Fibroblast of the aortic adventitia (primary cell): Measurements from ENCODE around the gene LRRC38. TPM values are rescaled to one million over a fixed set of nuclear protein-coding genes. Genes with fewer than 3 reads are reported as not detected.

Experiments
- DNase-seq: peaks from one replicate; pipeline ENCODE4 v3.0.0-alpha.2; 2010; ENCODE audit warnings: low read depth
- H3K4me3 ChIP-seq: 2 replicates; pipeline ENCODE4 v1.5.1; 2011; ENCODE audit warnings: low read depth, mild to moderate bottlenecking, control low read depth, low read length, moderate library complexity
- CTCF ChIP-seq: IDR thresholded peaks from 2 replicates; pipeline ENCODE4 v1.5.1; 2011; ENCODE audit warnings: mild to moderate bottlenecking, low read length, control low read depth, inconsistent platforms; ENCODE audit not compliant: insufficient read depth
- total RNA-seq: library from RNA; depleted of rRNA; stranded (reverse); fragments of >200 nt; gene quantifications from 2 replicates; pipeline ENCODE4 v1.2.3, GENCODE V29; 2012; ENCODE audit warnings: low replicate concordance

Gene LRRC38
- total RNA-seq, 1 donor = not detected

DNA sequence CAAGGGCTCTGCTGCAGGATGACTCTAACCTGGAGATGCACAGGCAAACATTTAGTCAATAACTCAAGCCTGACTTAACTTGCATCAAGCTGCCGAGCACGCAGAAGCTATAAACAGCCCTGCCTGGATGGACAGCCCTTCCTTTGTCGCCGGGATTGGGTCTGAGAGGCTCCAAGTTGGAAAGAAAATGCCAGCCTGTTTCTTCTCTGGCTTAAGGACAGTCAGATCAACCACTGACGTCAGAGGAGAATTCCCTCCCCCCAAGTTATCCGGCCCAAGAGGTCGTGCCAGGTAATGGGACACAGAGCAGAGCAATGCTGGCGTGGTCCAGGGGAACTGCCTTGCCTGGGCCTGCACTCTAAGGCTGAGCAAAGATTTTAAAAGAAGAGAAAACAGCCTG is 27.1 kb upstream of the LRRC38 start:
- no peak overlapping the region for H3K4me3 ChIP-seq
- no peak for DNase-seq
- no peak for TF ChIP-seq CTCF

DNA sequence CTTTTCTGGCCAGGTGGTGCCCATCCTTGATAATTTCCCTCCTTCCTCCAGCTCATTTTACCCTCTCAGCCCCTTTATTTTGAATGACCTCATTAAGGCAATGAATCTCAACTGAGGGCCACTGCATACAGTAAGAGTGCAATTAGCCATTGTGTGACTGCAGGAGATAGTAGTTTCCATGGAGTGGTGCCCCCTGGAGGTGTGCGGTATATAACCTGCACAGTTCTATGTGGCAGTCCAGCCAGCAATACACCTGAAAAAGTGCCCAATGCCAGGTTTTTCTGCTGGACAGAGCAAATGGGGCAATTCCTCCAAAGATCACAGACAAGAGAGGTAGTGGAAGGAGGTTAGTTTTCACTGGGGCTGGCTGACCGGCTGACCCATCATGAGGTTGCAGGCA is 25.9 kb upstream of the LRRC38 start:
- no peak for DNase-seq
- TF ChIP-seq CTCF = no peak
- no peak overlapping the region for H3K4me3 ChIP-seq

GRCh38 chr1:13538832-13539231 is 25.0 kb upstream of the LRRC38 start:
- TF ChIP-seq CTCF = no peak
- H3K4me3 ChIP-seq = no peak overlapping the region
- no peak for DNase-seq

DNA sequence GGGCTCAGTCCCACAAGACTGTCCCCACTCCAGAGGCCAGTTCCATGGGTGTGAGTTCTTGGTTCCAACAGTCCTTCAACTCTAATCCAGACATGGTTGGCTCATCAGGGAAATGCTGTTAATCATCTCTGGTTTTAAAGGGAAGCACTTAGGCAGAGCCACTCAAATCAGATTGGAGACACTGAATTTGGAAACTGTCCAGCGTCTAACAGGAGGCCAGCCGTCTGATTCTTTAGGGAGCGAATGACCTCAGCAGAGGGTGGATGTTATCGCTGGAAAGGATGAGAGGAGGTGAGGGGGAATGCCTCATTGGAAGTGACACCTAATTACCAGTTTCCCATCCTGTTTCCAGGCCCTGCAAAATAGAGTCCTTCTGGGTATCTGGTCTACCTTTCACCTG is 22.8 kb upstream of the LRRC38 start:
- DNase-seq = no peak
- no peak for TF ChIP-seq CTCF
- H3K4me3 ChIP-seq = no peak overlapping the region

DNA sequence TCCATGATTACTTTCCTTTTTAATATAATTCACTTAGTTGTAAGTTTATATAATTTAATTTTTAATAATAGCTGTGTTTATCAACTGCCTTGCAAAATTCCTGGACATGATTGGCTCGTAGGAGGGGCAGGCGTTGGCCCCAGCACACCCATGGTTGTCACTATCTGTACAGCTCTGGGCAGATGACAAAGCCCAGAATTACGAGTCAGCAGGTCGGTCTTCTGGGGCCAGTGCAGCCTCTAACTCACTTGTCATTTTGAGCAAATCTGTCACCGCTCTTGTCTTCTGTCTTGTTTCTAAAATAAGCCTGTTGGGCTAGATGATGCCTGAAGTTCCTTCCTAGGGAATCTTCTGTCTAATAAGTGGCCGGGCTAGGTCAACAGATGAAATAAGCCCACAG is 21.4 kb upstream of the LRRC38 start:
- no peak overlapping the region for H3K4me3 ChIP-seq
- TF ChIP-seq CTCF = no peak
- no peak for DNase-seq

DNA sequence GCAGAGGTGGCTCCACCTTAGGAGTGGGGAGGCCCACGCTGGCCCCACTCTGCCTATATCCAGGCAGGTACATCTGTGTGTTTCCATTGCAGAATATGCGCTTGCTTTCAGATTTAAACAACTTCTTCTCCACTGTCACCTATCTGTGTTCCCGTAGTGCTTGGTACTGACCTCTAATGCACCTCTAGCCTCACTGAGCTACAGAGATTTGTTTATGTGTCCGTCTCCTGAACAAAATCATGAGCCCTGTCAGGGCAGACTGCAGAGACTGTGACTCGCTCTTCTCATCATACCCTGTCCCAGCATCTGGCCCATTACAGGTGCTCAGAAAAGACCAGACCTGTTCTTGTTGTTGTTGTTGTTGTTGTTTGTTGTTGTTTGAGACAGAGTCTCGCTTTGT is 14.5 kb upstream of the LRRC38 start:
- TF ChIP-seq CTCF = no peak
- H3K4me3 ChIP-seq = no peak overlapping the region
- no peak for DNase-seq

DNA sequence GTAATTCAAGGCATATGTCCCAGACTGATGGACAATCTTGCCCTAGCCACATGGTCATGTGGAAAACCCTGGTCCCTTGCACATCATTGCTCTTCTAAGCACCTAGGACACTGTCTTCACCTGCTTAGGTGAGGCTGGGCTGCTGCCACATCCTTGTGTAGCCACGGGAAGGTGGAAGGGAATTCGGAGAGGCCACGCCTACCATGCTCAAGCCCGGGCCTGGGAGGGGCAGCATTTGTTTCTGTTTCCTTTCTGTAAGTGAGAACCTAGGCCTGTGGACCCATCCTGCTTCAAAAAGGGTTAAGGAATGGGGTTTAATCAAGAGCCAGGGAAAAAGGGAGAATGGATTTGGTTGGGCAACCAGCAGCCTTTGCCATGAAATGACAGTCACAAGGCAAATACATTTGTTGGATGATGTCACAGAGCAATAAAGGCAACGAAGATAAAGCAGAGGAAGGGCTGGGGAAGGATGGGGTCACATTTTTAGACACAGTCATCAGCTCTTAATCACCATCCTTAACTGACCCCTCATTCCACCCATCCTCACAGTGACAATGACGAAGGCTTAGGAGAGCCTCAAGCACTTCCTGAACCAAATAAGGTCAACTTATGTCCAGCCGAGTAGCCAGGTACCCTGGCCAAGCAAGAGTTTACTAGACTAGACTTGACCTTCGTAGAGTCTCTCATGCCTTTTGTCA is 10.1 kb upstream of the LRRC38 start:
- TF ChIP-seq CTCF = no peak
- no peak for DNase-seq
- no peak overlapping the region for H3K4me3 ChIP-seq
